ENCODE measurements around the gene ATF6. TPM values are rescaled to one million over a fixed set of nuclear protein-coding genes. Genes with fewer than 3 reads are reported as not detected.

Gene ATF6
- total RNA-seq, 1 donor from 2014 or later = 38.6 TPM

DNA sequence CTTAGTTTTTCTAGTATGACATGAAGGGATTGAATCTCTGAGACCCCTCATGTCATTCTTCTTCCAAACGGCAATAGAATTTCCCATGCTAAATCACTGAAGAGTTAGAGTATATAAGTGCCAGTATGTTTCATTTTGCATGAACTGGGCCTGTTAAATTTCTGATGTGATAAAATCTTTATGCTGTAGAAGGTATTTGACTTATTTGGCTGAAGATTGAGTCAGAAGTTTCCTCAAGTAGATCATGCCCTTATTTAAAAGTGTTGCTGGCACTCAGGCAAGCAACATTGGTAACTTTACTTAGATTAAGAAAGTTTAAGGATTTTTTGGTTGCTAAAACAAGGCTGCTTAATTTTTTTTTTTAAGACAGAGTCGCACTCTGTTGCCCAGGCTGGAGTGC is 13.3 kb downstream of the ATF6 start:
- H3K36me3 ChIP-seq (ENCODE audit: control insufficient read depth, insufficient read depth, low read length) = no peaks in the 10 kb centered on the region
- DNase-seq (ENCODE audit: low read depth) = no peak
- H3K27me3 ChIP-seq (ENCODE audit: control insufficient read depth, insufficient read depth, low read length) = no peaks in the 10 kb centered on the region
- TF ChIP-seq CTCF (IDR thresholded peaks at IDR 0.05; ENCODE audit: insufficient read depth, low read length, poor library complexity, severe bottlenecking) = no peak
- no peak overlapping the region for H3K4me3 ChIP-seq (ENCODE audit: low read depth, low read length)

GRCh38 chr1:161781995-161782394 is 15.9 kb downstream of the ATF6 start:
- DNase-seq (ENCODE audit: low read depth) = no peak
- no peaks in the 10 kb centered on the region for H3K27me3 ChIP-seq (ENCODE audit: control insufficient read depth, insufficient read depth, low read length)
- H3K4me3 ChIP-seq (ENCODE audit: low read depth, low read length) = no peak overlapping the region
- H3K36me3 ChIP-seq (ENCODE audit: control insufficient read depth, insufficient read depth, low read length) = no peaks in the 10 kb centered on the region
- no peak for TF ChIP-seq CTCF (IDR thresholded peaks at IDR 0.05; ENCODE audit: insufficient read depth, low read length, poor library complexity, severe bottlenecking)

DNA sequence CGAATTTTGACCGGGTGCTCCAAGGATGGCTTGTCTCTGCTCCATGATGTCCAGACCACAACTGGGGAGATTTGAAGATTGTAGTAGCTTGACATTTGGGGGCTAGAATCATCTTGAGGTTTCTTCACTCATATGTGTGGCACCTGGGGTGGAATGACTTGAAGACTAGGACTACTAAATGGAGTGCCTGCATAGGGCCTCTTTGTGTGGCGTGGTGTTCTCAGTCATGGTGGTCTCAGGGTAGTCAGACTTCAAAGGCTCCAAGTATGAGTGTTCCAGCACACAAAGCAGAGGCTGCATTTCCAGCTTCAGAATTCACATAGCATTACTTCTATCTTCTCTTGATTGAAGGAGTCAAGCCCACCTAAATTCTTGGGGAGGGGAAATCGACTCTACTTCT is 16.8 kb downstream of the ATF6 start:
- H3K36me3 ChIP-seq (ENCODE audit: control insufficient read depth, insufficient read depth, low read length) = no peaks in the 10 kb centered on the region
- TF ChIP-seq CTCF (IDR thresholded peaks at IDR 0.05; ENCODE audit: insufficient read depth, low read length, poor library complexity, severe bottlenecking) = no peak
- no peak for DNase-seq (ENCODE audit: low read depth)
- no peak overlapping the region for H3K4me3 ChIP-seq (ENCODE audit: low read depth, low read length)
- H3K27me3 ChIP-seq (ENCODE audit: control insufficient read depth, insufficient read depth, low read length) = no peaks in the 10 kb centered on the region

DNA sequence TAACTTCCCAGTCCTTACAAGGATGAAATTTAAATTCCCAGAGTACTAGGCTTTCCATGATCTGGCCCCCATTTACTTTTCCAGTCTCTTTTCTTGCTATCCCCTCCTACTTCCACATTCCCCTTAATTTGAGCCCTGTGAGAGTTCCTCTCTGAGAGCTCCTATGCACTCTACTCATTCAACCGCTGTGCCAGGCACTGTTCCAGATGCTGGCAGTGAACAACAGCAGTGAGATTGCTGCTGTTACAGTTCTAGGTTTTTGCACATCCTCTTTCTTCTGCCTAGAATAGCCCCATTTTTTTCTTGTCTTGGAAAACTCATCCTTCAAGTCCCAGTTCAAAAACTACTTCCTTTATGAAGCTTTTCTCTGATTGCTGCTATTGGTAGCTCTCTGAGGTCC is 18.8 kb downstream of the ATF6 start:
- Histone ChIP-seq H3K4me3 (ENCODE audit: low read depth, low read length) (no peak overlapping the region), H3K36me3 (ENCODE audit: control insufficient read depth, insufficient read depth, low read length) (no peaks in the 10 kb centered on the region), H3K27me3 (ENCODE audit: control insufficient read depth, insufficient read depth, low read length) (no peaks in the 10 kb centered on the region)
- DNase-seq (ENCODE audit: low read depth) = no peak
- TF ChIP-seq CTCF (IDR thresholded peaks at IDR 0.05; ENCODE audit: insufficient read depth, low read length, poor library complexity, severe bottlenecking) = no peak

GRCh38 chr1:161787355-161787754 is 21.2 kb downstream of the ATF6 start:
- no peak for TF ChIP-seq CTCF (IDR thresholded peaks at IDR 0.05; ENCODE audit: insufficient read depth, low read length, poor library complexity, severe bottlenecking)
- no peak for DNase-seq (ENCODE audit: low read depth)
- Histone ChIP-seq H3K27me3 (ENCODE audit: control insufficient read depth, insufficient read depth, low read length) (no peaks in the 10 kb centered on the region), H3K36me3 (ENCODE audit: control insufficient read depth, insufficient read depth, low read length) (no peaks in the 10 kb centered on the region), H3K4me3 (ENCODE audit: low read depth, low read length) (no peak overlapping the region)

- H3K27me3 ChIP-seq (ENCODE audit: control insufficient read depth, insufficient read depth, low read length) = no peaks in the 10 kb centered on the region
- no peak overlapping the region for H3K4me3 ChIP-seq (ENCODE audit: low read depth, low read length)
- no peaks in the 10 kb centered on the region for H3K36me3 ChIP-seq (ENCODE audit: control insufficient read depth, insufficient read depth, low read length)
- DNase-seq (ENCODE audit: low read depth) = no peak
- no peak for TF ChIP-seq CTCF (IDR thresholded peaks at IDR 0.05; ENCODE audit: insufficient read depth, low read length, poor library complexity, severe bottlenecking)
Observed at GRCh38 chr1:161790587-161791317, 24.6 kb downstream of the ATF6 start.

All from kidney epithelial cell (primary cell).